Esophagus squamous epithelium (tissue), 4 donors: ENCODE results near the gene CXCR6.

Experiments
- CTCF ChIP-seq, 6 experiments: fragments of 450-650 bp in 4 of 6; fragments of 200-600 bp in 2 of 6; sonication (generic) in 2 of 6; IDR thresholded peaks; one replicate each; pipeline ENCODE4 v1.5.1; 2016 to 2019; ENCODE audit warnings: antibody characterized with exemption in 6 of 6, mild to moderate bottlenecking in 4 of 6, moderate library complexity in 4 of 6
- POLR2A ChIP-seq, 4 donors: fragments of 450-650 bp; IDR thresholded peaks; one replicate each; pipeline ENCODE4 v1.6.1; 2017; ENCODE audit warnings: antibody characterized with exemption in 4 of 4, mild to moderate bottlenecking in 4 of 4, moderate library complexity in 3 of 4

- TF ChIP-seq CTCF (IDR thresholded peaks at IDR 0.05): no peak
- TF ChIP-seq POLR2A (IDR thresholded peaks at IDR 0.05): no peak
These were observed 33.7 kb upstream of the CXCR6 start for GRCh38 chr3:45909542-45909941.
